A673 (cell line): ENCODE measurements around the gene SARNP. TPM values are rescaled to one million over a fixed set of nuclear protein-coding genes. Genes with fewer than 3 reads are reported as not detected.
A peak's percentile ranks its signal among the peaks of the same experiment; 100 is the strongest.

Source experiments
- BruUV-seq: library from RNA; stranded (reverse); fragments of 400-500 nt; replicated peaks from 2 replicates; lab custom pipeline; 2021; lab: Mats Ljungman, UMichigan
- CTCF ChIA-PET: fragments of 300-600 bp; sonication (Branson Sonifier 250); formaldehyde crosslinking; loops from one replicate; lab custom pipeline; 2022; ENCODE audit warnings: antibody characterized with exemption; lab: Charles Lee
- POLR2A ChIA-PET: fragments of 300-600 bp; sonication (Branson Sonifier 250); formaldehyde crosslinking; loops from one replicate; lab custom pipeline; 2022; ENCODE audit warnings: antibody characterized with exemption; ENCODE audit not compliant: low non-redundant PET; lab: Charles Lee
- DNase-seq: peaks from one replicate; pipeline ENCODE4 v3.0.0-alpha.2; 2015; ENCODE audit warnings: low spot score
- H3K27ac ChIP-seq: fragments of 200-600 bp; sonication (generic); 2 replicates; pipeline ENCODE4 v1.5.1; 2016; ENCODE audit warnings: mixed run types, low read depth, mild to moderate bottlenecking, mixed read lengths, antibody characterized with exemption, low read length; ENCODE audit not compliant: poor library complexity, severe bottlenecking
- H3K27me3 ChIP-seq: fragments of 200-600 bp; sonication (generic); replicated peaks from 2 replicates; pipeline ENCODE4 v1.6.1; 2017; ENCODE audit warnings: mixed run types, low read depth, mild to moderate bottlenecking, mixed read lengths, antibody characterized with exemption, low read length; ENCODE audit not compliant: insufficient read depth, poor library complexity
- H3K36me3 ChIP-seq: fragments of 200-600 bp; sonication (generic); 2 replicates; pipeline ENCODE4 v1.6.1; 2016; ENCODE audit warnings: mixed run types, mild to moderate bottlenecking, mixed read lengths, antibody characterized with exemption, low read length; ENCODE audit not compliant: insufficient read depth, poor library complexity, severe bottlenecking
- H3K4me1 ChIP-seq: fragments of 200-600 bp; sonication (generic); 2 replicates; pipeline ENCODE4 v1.6.1; 2017; ENCODE audit warnings: mixed run types, mild to moderate bottlenecking, mixed read lengths, antibody characterized with exemption, low read length; ENCODE audit not compliant: insufficient read depth, poor library complexity, severe bottlenecking
- H3K4me3 ChIP-seq: fragments of 200-600 bp; sonication (generic); 2 replicates; pipeline ENCODE4 v1.5.1; 2016; ENCODE audit warnings: low read depth, mixed run types, mild to moderate bottlenecking, mixed read lengths, low read length; ENCODE audit not compliant: poor library complexity, severe bottlenecking
- H3K9me3 ChIP-seq: fragments of 200-600 bp; sonication (generic); 2 replicates; pipeline ENCODE4 v1.6.1; 2016; ENCODE audit warnings: mixed run types, low read depth, mild to moderate bottlenecking, mixed read lengths, antibody characterized with exemption, low read length; ENCODE audit not compliant: poor library complexity, severe bottlenecking
- EZH2 ChIP-seq: fragments of 200-600 bp; sonication (generic); IDR thresholded peaks from 2 replicates; pipeline ENCODE4 v1.6.1; 2017; ENCODE audit warnings: borderline replicate concordance, low read depth, mild to moderate bottlenecking, mixed read lengths, antibody characterized with exemption, low read length; ENCODE audit not compliant: poor library complexity, severe bottlenecking
- intact Hi-C: fragments of 100-400 bp; cut with micrococcal nuclease; formaldehyde crosslinking; loops from one replicate; pipeline ENCODE4 v1.10.0; 2022; ENCODE audit not compliant: unreplicated experiment
- total RNA-seq: library from RNA; stranded (reverse); gene quantifications from 2 replicates; pipeline ENCODE4 v1.2.3, GENCODE V29; 2021
- TF ChIP-seq, protein P1 (sequence below): fragments of 300-800, 200-600 bp; sonication (generic); conservative IDR thresholded peaks from 2 replicates; pipeline ENCODE4 v1.5.1; 2017; ENCODE audit warnings: low read depth, mild to moderate bottlenecking, antibody characterized with exemption, low read length, moderate library complexity, mixed read lengths

Gene SARNP
- total RNA-seq, 1 experiment from 2014 or later, result 104 TPM

DNA sequence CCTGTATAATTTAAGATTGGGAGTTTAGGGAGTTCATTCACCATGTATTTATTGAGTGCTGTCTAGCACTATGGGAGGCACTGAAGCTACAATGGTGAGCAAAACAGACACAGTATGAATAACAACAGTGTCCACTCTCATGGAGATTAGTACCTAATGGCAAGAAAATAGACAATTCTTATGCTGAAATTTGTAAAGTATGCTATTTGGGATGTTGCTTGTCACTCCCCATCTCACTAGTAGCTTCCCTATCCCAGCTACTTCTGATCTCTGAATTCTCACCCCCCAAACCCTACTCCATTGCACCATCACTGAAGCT, 70.7 kb downstream of the SARNP start:
- POLR2A ChIA-PET, result interaction anchor here (0.6 kb wide), 1 partner anchor 53 kb away, joined by 11 read pairs; no protein-coding TSS in a partner anchor

DNA sequence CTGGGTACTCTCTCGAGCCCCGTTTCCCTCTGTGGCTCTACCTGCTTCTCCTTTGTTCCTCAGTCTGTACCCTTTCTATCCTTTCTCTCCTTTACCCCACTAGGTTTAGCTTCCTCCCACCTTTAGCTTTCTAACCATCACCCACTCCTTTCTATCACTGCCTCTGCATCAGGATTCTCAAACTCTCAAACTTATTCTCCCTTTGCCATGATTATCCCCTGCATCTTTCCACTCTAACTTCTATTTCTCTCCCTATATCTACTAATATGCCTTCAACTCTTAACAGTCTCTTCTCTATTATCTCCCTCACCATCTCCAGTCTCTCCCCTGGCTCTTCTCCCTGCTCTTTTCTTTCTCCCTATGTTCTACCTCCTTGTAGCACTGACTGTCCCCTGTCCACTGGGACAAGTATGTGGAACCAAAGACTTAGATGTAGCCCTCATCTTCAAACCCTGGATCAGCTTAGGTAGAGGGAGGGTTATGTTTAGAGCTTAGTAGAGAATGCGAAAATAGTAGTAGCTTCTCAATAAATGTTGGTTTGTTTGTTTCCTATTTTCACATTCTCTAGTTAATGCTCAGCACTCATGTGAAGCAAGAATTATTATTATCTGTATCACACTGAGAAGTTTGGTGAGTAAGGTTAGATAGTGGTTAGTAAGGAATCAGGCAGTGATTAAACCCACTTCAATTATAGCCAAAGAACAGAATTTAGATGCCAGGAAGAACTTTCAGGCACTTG, 71.2 kb downstream of the SARNP start:
- TF ChIP-seq, protein P1, sequence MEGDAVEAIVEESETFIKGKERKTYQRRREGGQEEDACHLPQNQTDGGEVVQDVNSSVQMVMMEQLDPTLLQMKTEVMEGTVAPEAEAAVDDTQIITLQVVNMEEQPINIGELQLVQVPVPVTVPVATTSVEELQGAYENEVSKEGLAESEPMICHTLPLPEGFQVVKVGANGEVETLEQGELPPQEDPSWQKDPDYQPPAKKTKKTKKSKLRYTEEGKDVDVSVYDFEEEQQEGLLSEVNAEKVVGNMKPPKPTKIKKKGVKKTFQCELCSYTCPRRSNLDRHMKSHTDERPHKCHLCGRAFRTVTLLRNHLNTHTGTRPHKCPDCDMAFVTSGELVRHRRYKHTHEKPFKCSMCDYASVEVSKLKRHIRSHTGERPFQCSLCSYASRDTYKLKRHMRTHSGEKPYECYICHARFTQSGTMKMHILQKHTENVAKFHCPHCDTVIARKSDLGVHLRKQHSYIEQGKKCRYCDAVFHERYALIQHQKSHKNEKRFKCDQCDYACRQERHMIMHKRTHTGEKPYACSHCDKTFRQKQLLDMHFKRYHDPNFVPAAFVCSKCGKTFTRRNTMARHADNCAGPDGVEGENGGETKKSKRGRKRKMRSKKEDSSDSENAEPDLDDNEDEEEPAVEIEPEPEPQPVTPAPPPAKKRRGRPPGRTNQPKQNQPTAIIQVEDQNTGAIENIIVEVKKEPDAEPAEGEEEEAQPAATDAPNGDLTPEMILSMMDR, result no peak
- TF ChIP-seq EZH2, result no peak
- ChIA-PET CTCF (no interaction called here), POLR2A (interaction anchor here (0.5 kb wide), 1 partner anchor 691 kb away, joined by 4 read pairs; no protein-coding TSS in a partner anchor)
- peak overlapping the region; percentile 70 for H3K4me3 ChIP-seq
- no peaks in the 10 kb centered on the region for H3K9me3 ChIP-seq
- DNase-seq, result no peak
- peaks cover 9% of the 10 kb centered on the region for H3K4me1 ChIP-seq
- H3K27me3 ChIP-seq, result no peaks in the 10 kb centered on the region
- BruUV-seq, result no TSS peak
- peaks cover 41% of the 10 kb centered on the region for H3K36me3 ChIP-seq
- intact Hi-C loops, result no loop called here
- H3K27ac ChIP-seq, result peak overlapping the region; percentile 27

More for the DNA sequence above, 70.7 kb downstream of the SARNP start:
- Histone ChIP-seq H3K4me3 (no peak overlapping the region), H3K9me3 (no peaks in the 10 kb centered on the region), H3K27me3 (no peaks in the 10 kb centered on the region), H3K27ac (no peak overlapping the region), H3K4me1 (peaks cover 9% of the 10 kb centered on the region), H3K36me3 (peaks cover 46% of the 10 kb centered on the region)
- no peak for DNase-seq
- TF ChIP-seq, protein P1, result no peak
- no peak for TF ChIP-seq EZH2
- CTCF ChIA-PET, result no interaction called here
- no TSS peak for BruUV-seq
- intact Hi-C loops, result no loop called here

DNA sequence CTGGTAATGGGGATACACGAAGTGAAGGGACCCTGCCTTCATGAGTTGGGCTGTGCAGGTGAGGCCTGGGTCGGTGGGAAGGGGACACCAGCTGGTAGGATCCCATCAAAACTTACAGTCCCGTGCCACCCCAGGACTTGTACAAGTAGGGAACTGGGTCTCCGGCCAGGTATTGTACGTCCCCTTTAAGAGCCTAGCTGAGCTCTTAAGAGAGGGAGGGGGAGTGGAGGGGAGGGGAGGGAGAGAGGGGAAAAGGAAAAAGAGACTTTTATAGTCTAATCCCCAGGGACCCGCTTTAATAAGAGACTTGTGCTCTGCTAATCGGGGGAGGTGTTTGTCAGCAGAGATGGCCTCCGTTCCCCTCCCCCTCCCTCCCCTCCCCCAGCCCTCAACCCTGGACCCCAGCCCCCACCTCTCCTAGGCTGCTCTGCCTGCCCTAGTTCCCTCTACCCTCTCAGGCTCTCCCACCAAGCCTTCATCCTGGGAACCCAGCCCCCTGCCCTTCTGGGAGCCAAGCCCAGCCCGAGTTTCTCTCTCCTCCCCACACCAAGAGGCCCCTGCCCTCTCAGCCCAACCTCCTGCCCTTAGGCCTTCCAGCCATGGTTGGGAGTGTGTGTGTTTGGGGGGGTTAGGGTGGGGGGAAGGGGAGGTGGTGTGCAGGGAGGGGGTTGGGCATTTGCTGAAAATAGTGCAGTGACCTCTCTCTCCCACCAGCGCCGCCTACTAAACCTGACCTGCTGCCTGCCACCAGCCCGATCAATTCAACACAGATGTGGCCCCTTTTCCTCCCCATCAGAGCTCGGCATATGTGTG, 72.0 kb downstream of the SARNP start:
- ChIA-PET POLR2A (interaction anchor here (0.6 kb wide), 1 partner anchor 1479 kb away, joined by 12 read pairs; no protein-coding TSS in a partner anchor), CTCF (interaction anchor here (0.6 to 0.8 kb wide), 4 partner anchors 227 to 1545 kb away, joined by 3 to 12 read pairs (median 6); no protein-coding TSS in a partner anchor)
- peaks cover 33% of the 10 kb centered on the region for H3K36me3 ChIP-seq
- TF ChIP-seq EZH2, result no peak
- TF ChIP-seq, protein P1, result no peak
- intact Hi-C loops, result no loop called here
- peak; percentile 97 for DNase-seq
- peaks cover 9% of the 10 kb centered on the region for H3K4me1 ChIP-seq
- H3K4me3 ChIP-seq, result peak overlapping the region; percentile 70
- H3K9me3 ChIP-seq, result no peaks in the 10 kb centered on the region
- H3K27ac ChIP-seq, result peak overlapping the region; percentile 80
- no peaks in the 10 kb centered on the region for H3K27me3 ChIP-seq
- no TSS peak for BruUV-seq
